BJ (cell line): ENCODE results near the gene HMGCLL1. TPM values are rescaled to one million over a fixed set of nuclear protein-coding genes. Genes with fewer than 3 reads are reported as not detected.

Experiments
- CTCF ChIA-PET: fragments of 350-600 bp; formaldehyde crosslinking; extraction: SDS; loops from one replicate; lab custom pipeline; 2021; ENCODE audit warnings: antibody characterized with exemption, inconsistent platforms; lab: Yijun Ruan, JAX
- POLR2A ChIA-PET: fragments of 300-600 bp; sonication (Branson Sonifier 250); formaldehyde crosslinking; extraction: SDS; loops from one replicate; lab custom pipeline; 2021; ENCODE audit warnings: antibody characterized with exemption; lab: Charles Lee
- DNase-seq: peaks from one replicate; pipeline ENCODE4 v3.0.0-alpha.2; 2011; ENCODE audit warnings: low read depth
- H3K27me3 ChIP-seq: 2 replicates; pipeline ENCODE4 v1.6.0; 2011; ENCODE audit warnings: low read length; ENCODE audit not compliant: control insufficient read depth, insufficient read depth
- H3K36me3 ChIP-seq: 2 replicates; pipeline ENCODE4 v1.5.1; 2011; ENCODE audit warnings: low read length; ENCODE audit not compliant: control insufficient read depth, insufficient read depth
- H3K4me3 ChIP-seq: 2 replicates; pipeline ENCODE4 v1.5.1; 2011; ENCODE audit warnings: low read depth, mild to moderate bottlenecking, control low read depth, low read length
- CTCF ChIP-seq: IDR thresholded peaks from 2 replicates; pipeline ENCODE4 v1.5.1; 2011; ENCODE audit warnings: low read depth, mild to moderate bottlenecking, control low read depth, inconsistent platforms, low read length, moderate library complexity; ENCODE audit not compliant: insufficient read depth
- polyA plus RNA-seq: library from polyadenylated mRNA; depleted of rRNA; stranded (reverse); fragments of >200 nt; gene quantifications from 2 replicates; pipeline ENCODE4 v1.2.3, GENCODE V29; 2011

The HMGCLL1 gene
- polyA plus RNA-seq, 1 experiment: not detected

- no peaks in the 10 kb centered on the region for H3K36me3 ChIP-seq
- POLR2A ChIA-PET: no interaction called here
- no peak for DNase-seq
- no peak for TF ChIP-seq CTCF
- H3K4me3 ChIP-seq: no peak overlapping the region
- CTCF ChIA-PET: no interaction called here
- H3K27me3 ChIP-seq: no peaks in the 10 kb centered on the region
Measured at GRCh38 chr6:55450005-55450404, 129.0 kb downstream of the HMGCLL1 start.

- POLR2A ChIA-PET: no interaction called here
- Histone ChIP-seq H3K36me3 (no peaks in the 10 kb centered on the region), H3K4me3 (no peak overlapping the region), H3K27me3 (no peaks in the 10 kb centered on the region)
- DNase-seq: no peak
- no peak for TF ChIP-seq CTCF
- CTCF ChIA-PET: interaction anchor here (0.6 to 0.9 kb wide), 2 partner anchors 150 to 439 kb away, joined by 3 to 4 read pairs; no protein-coding TSS in a partner anchor
Measured at GRCh38 chr6:55449225-55449624, 129.8 kb downstream of the HMGCLL1 start.

GRCh38 chr6:55448451-55448850 is 130.5 kb downstream of the HMGCLL1 start:
- POLR2A ChIA-PET: no interaction called here
- TF ChIP-seq CTCF: no peak
- H3K4me3 ChIP-seq: no peak overlapping the region
- DNase-seq: no peak
- H3K27me3 ChIP-seq: no peaks in the 10 kb centered on the region
- CTCF ChIA-PET: interaction anchor here (0.6 to 0.9 kb wide), 2 partner anchors 151 to 440 kb away, joined by 3 to 4 read pairs; no protein-coding TSS in a partner anchor
- H3K36me3 ChIP-seq: no peaks in the 10 kb centered on the region

- POLR2A ChIA-PET: no interaction called here
- no peaks in the 10 kb centered on the region for H3K36me3 ChIP-seq
- DNase-seq: no peak
- CTCF ChIA-PET: interaction anchor here (4.6 kb wide), 1 partner anchor 7 kb away, joined by 19 read pairs; no protein-coding TSS in a partner anchor
- H3K4me3 ChIP-seq: no peak overlapping the region
- no peaks in the 10 kb centered on the region for H3K27me3 ChIP-seq
- no peak for TF ChIP-seq CTCF
Measured at GRCh38 chr6:55447891-55448290, 131.1 kb downstream of the HMGCLL1 start.

GRCh38 chr6:55445648-55446204 is 133.3 kb downstream of the HMGCLL1 start:
- no peaks in the 10 kb centered on the region for H3K36me3 ChIP-seq
- POLR2A ChIA-PET: no interaction called here
- TF ChIP-seq CTCF: peak; percentile 54
- H3K27me3 ChIP-seq: no peaks in the 10 kb centered on the region
- DNase-seq: no peak
- no peak overlapping the region for H3K4me3 ChIP-seq
- CTCF ChIA-PET: interaction anchor here (0.7 to 4.6 kb wide), 20 partner anchors 9 to 846 kb away, joined by 3 to 19 read pairs (median 4); no protein-coding TSS in a partner anchor
